COLO668 (cell line): ENCODE measurements around the gene SLC18A3.
A peak's percentile ranks its signal among the peaks of the same experiment; 100 is the strongest.

Source experiments
- DNase-seq: peaks from one replicate; lab custom pipeline; 2025; ENCODE audit not compliant: unreplicated experiment; lab: John Stamatoyannopoulos, UW

The SLC18A3 gene

GRCh38 chr10:49649936-49650723 lies 40.0 kb downstream of the SLC18A3 start:
- DNase-seq: no peak

- DNase-seq: no peak
Observed at GRCh38 chr10:49650724-49651034, 40.6 kb downstream of the SLC18A3 start.

- DNase-seq: no peak
Observed at GRCh38 chr10:49651039-49651835, 41.1 kb downstream of the SLC18A3 start.

- DNase-seq: no peak
Observed at GRCh38 chr10:49651917-49652316, 41.8 kb downstream of the SLC18A3 start.

GRCh38 chr10:49652421-49653272 lies 42.5 kb downstream of the SLC18A3 start:
- DNase-seq: no peak

- no peak for DNase-seq
Observed at GRCh38 chr10:49653273-49653929, 43.3 kb downstream of the SLC18A3 start.

GRCh38 chr10:49654036-49654693 lies 44.1 kb downstream of the SLC18A3 start:
- no peak for DNase-seq

- DNase-seq: no peak
Observed at GRCh38 chr10:49655099-49655498, 45.0 kb downstream of the SLC18A3 start.

GRCh38 chr10:49656845-49657493 lies 46.9 kb downstream of the SLC18A3 start:
- no peak for DNase-seq

- no peak for DNase-seq
Observed at GRCh38 chr10:49657606-49658005, 47.5 kb downstream of the SLC18A3 start.

GRCh38 chr10:49661140-49661856 lies 51.2 kb downstream of the SLC18A3 start:
- peak; percentile 7 for DNase-seq
